MM.1S (cell line): ENCODE measurements around the gene MYEF2.

Source experiments
- DNase-seq: peaks from one replicate; pipeline ENCODE4 v3.0.0-alpha.2; 2015
- H2AFZ ChIP-seq: fragments of 300-600 bp; sonication (generic); 2 replicates; pipeline ENCODE4 v1.6.0; 2016; ENCODE audit warnings: antibody characterized with exemption, low read length
- H3F3A ChIP-seq: fragments of 300-600 bp; sonication (generic); 2 replicates; pipeline ENCODE4 v1.6.1; 2016; ENCODE audit warnings: mild to moderate bottlenecking, antibody characterized with exemption, low read length, moderate library complexity, mixed read lengths; ENCODE audit not compliant: insufficient read depth
- H3K27ac ChIP-seq: fragments of 300-600 bp; sonication (generic); 2 replicates; pipeline ENCODE4 v1.5.1; 2016; ENCODE audit warnings: mild to moderate bottlenecking, low read length
- H3K27me3 ChIP-seq: fragments of 300-600 bp; sonication (generic); replicated peaks from 2 replicates; pipeline ENCODE4 v1.6.0; 2016; ENCODE audit warnings: low read length; ENCODE audit not compliant: insufficient read depth
- H3K36me3 ChIP-seq: fragments of 300-600 bp; sonication (generic); replicated peaks from 2 replicates; pipeline ENCODE4 v1.6.1; 2016; ENCODE audit warnings: mild to moderate bottlenecking, low read length, mixed read lengths; ENCODE audit not compliant: insufficient read depth
- H3K4me1 ChIP-seq: fragments of 300-600 bp; sonication (generic); 2 replicates; pipeline ENCODE4 v1.6.1; 2016; ENCODE audit warnings: low read length, mixed read lengths
- H3K4me2 ChIP-seq: fragments of 300-600 bp; sonication (generic); 2 replicates; pipeline ENCODE4 v1.6.0; 2016; ENCODE audit warnings: low read depth, low read length
- H3K4me3 ChIP-seq: fragments of 300-600 bp; sonication (generic); 2 replicates; pipeline ENCODE4 v1.5.1; 2016; ENCODE audit warnings: low read length, mixed read lengths
- H3K79me2 ChIP-seq: fragments of 300-600 bp; sonication (generic); 2 replicates; pipeline ENCODE4 v1.6.1; 2016; ENCODE audit warnings: mixed run types, low read length, mixed read lengths
- H3K9ac ChIP-seq: fragments of 300-600 bp; sonication (generic); 2 replicates; pipeline ENCODE4 v1.6.1; 2016; ENCODE audit warnings: low read length, mixed read lengths
- H3K9me2 ChIP-seq: fragments of 300-600 bp; sonication (generic); replicated peaks from 2 replicates; pipeline ENCODE4 v1.6.1; 2016; ENCODE audit warnings: mild to moderate bottlenecking, low read length, mixed read lengths; ENCODE audit not compliant: insufficient read depth
- H3K9me3 ChIP-seq: fragments of 300-600 bp; sonication (generic); replicated peaks from 2 replicates; pipeline ENCODE4 v1.6.1; 2016; ENCODE audit warnings: mild to moderate bottlenecking, low read length, mixed read lengths; ENCODE audit not compliant: insufficient read depth
- H4K20me1 ChIP-seq: fragments of 300-600 bp; sonication (generic); 2 replicates; pipeline ENCODE4 v1.6.1; 2016; ENCODE audit warnings: mild to moderate bottlenecking, low read length, moderate library complexity, mixed read lengths; ENCODE audit not compliant: insufficient read depth
- CTCF ChIP-seq: fragments of 300-600 bp; sonication (generic); IDR thresholded peaks from 2 replicates; pipeline ENCODE4 v1.5.1; 2016; ENCODE audit warnings: antibody characterized with exemption, low read length, mixed read lengths
- EZH2 ChIP-seq: fragments of 300-600 bp; sonication (generic); optimal IDR thresholded peaks from 2 replicates; pipeline ENCODE3; 2017; ENCODE audit warnings: low read depth, mild to moderate bottlenecking, antibody characterized with exemption, low read length, mixed read lengths
- EZH2phosphoT487 ChIP-seq: fragments of 300-600 bp; sonication (generic); IDR thresholded peaks from 2 replicates; pipeline ENCODE4 v1.6.1; 2018; ENCODE audit warnings: antibody characterized with exemption, low read length

Gene MYEF2

DNA sequence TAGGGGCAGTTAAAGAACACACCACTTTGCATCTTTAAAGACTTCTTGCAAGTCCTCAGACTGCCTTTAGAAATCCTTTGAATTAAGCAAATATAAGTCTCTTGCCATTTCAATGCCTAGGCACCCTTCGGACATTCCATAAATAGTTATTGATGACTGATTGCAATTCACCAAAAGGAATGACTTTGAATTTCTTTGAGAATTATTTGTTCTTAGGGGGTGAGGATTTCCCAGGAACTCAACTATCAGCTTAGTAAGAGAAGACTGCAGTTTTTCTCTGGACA lies 495 bp upstream of the MYEF2 start:
- no peaks in the 10 kb centered on the region for H3K9me2 ChIP-seq
- no peak overlapping the region for H3K27ac ChIP-seq
- H2AFZ ChIP-seq = peak overlapping the region; percentile 89
- no peaks in the 10 kb centered on the region for H3K27me3 ChIP-seq
- no peaks in the 10 kb centered on the region for H3K9me3 ChIP-seq
- no peaks in the 10 kb centered on the region; the same call in 1 of the 2 replicates for H3F3A ChIP-seq
- peak overlapping the region; percentile 75; the same call in 1 of the 2 replicates for H3K9ac ChIP-seq
- peak overlapping the region; percentile 59 for H3K4me3 ChIP-seq
- no peaks in the 10 kb centered on the region for H4K20me1 ChIP-seq
- H3K36me3 ChIP-seq = no peaks in the 10 kb centered on the region
- peaks cover 18% of the 10 kb centered on the region for H3K4me1 ChIP-seq
- H3K79me2 ChIP-seq = 0 out of 2 replicates have a peak, but pooled peaks cover 6% of the 10 kb centered on the region
- no peak for DNase-seq
- H3K4me2 ChIP-seq = peak overlapping the region; percentile 52
- TF ChIP-seq CTCF = no peak
- TF ChIP-seq EZH2 = no peak
- TF ChIP-seq EZH2phosphoT487 = no peak

DNA sequence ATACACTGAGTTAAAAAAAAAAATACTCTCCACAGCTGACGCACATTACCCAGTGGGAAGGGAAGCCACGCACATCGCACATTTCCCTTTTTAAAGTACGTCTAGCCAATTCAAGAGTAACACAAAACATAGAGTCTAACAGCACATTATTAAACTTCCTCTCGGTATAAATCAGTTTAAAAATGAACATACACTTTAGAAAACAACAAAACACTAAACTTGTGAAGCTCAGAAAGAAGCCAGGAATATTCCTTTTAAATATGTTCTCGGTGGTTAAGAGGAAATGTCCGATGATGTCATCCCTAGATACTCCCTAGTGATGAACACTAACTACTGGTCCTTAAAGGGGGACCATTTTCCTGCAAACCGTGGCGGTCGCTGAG lies 721 bp downstream of the MYEF2 start:
- Histone ChIP-seq H3K27me3 (no peaks in the 10 kb centered on the region), H3K27ac (peak overlapping the region; percentile 44; the same call in 1 of the 2 replicates), H4K20me1 (no peaks in the 10 kb centered on the region), H3K4me2 (peak overlapping the region; percentile 52), H3K9me2 (no peaks in the 10 kb centered on the region), H2AFZ (peak overlapping the region; percentile 89), H3F3A (no peaks in the 10 kb centered on the region), H3K36me3 (no peaks in the 10 kb centered on the region), H3K9me3 (no peaks in the 10 kb centered on the region), H3K4me3 (peak overlapping the region; percentile 59), H3K79me2 (peaks cover 13% of the 10 kb centered on the region; the same call in 1 of the 2 replicates), H3K4me1 (peaks cover 10% of the 10 kb centered on the region), H3K9ac (peak overlapping the region; percentile 75)
- TF ChIP-seq EZH2 = no peak
- no peak for TF ChIP-seq CTCF
- no peak for TF ChIP-seq EZH2phosphoT487
- DNase-seq = peak; percentile 30

- Histone ChIP-seq H3K36me3 (no peaks in the 10 kb centered on the region), H3K9me3 (no peaks in the 10 kb centered on the region), H3F3A (no peaks in the 10 kb centered on the region), H3K27me3 (no peaks in the 10 kb centered on the region), H3K9ac (peak overlapping the region; percentile 75; the same call in 1 of the 2 replicates), H2AFZ (no peak overlapping the region), H3K4me3 (peak overlapping the region; percentile 59; the same call in 1 of the 2 replicates), H3K27ac (no peak overlapping the region), H3K4me2 (peak overlapping the region; percentile 52), H3K9me2 (no peaks in the 10 kb centered on the region), H3K79me2 (peaks cover 13% of the 10 kb centered on the region; the same call in 1 of the 2 replicates), H4K20me1 (no peaks in the 10 kb centered on the region), H3K4me1 (peaks cover 8% of the 10 kb centered on the region)
- DNase-seq = no peak
- no peak for TF ChIP-seq EZH2
- no peak for TF ChIP-seq EZH2phosphoT487
- no peak for TF ChIP-seq CTCF
Observed at GRCh38 chr15:48176957-48177356, 1.1 kb downstream of the MYEF2 start.
